ENCODE data around the gene LRRC15. TPM values are rescaled to one million over a fixed set of nuclear protein-coding genes. Genes with fewer than 3 reads are reported as not detected.
A peak's percentile ranks its signal among the peaks of the same experiment; 100 is the strongest.

Gene LRRC15
- total and polyA plus RNA-seq, 2 experiments from 2014 or later = 0.06 TPM; not detected in 1

DNA sequence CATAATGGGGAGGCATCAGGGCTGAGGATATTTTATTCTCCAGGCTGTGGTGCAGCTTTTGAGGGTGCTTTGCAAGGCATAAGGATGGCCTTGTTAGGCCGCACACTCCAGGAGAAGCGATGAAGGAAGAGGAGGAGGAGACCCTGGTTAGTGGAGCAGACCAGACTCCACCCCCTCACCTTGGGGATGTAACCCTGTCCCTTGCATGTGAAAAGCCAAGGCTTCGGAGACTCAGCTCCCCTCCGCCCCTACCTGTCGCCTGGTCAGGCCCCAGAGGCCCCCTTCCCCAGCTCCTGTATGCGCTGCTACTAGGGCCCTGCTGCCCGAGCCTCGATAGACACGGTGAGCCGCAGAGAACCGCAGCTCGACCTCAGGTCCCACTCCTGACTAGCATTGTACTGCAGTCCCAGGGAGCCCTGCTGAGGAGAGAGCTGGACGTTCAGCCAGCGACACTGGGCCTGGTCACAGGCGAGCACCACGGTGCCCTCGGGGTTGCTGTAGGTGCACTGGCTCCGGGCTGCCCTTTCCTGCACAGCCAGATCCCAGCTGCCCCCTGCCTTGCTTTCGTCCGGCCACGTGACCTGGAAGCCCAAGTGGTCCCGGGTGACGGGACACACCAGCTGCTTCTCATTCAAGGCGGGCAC, 28.7 kb downstream of the LRRC15 start:
- H3K4me1 ChIP-seq (ENCODE audit: low read depth) = peaks cover 10% of the 10 kb centered on the region
- no peak overlapping the region for H3K4me3 ChIP-seq
- no peaks in the 10 kb centered on the region for H3K9me3 ChIP-seq (ENCODE audit: low read depth)
- H3K36me3 ChIP-seq = no peaks in the 10 kb centered on the region
- no peak for DNase-seq (ENCODE audit: low read depth in 1 of 2, low spot score in 1 of 2)
- no peak overlapping the region for H3K27ac ChIP-seq
- peaks cover 13% of the 10 kb centered on the region for H3K27me3 ChIP-seq
- TF ChIP-seq, protein P1, sequence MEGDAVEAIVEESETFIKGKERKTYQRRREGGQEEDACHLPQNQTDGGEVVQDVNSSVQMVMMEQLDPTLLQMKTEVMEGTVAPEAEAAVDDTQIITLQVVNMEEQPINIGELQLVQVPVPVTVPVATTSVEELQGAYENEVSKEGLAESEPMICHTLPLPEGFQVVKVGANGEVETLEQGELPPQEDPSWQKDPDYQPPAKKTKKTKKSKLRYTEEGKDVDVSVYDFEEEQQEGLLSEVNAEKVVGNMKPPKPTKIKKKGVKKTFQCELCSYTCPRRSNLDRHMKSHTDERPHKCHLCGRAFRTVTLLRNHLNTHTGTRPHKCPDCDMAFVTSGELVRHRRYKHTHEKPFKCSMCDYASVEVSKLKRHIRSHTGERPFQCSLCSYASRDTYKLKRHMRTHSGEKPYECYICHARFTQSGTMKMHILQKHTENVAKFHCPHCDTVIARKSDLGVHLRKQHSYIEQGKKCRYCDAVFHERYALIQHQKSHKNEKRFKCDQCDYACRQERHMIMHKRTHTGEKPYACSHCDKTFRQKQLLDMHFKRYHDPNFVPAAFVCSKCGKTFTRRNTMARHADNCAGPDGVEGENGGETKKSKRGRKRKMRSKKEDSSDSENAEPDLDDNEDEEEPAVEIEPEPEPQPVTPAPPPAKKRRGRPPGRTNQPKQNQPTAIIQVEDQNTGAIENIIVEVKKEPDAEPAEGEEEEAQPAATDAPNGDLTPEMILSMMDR (IDR thresholded peaks at IDR 0.05; ENCODE audit: low read depth, low read length) = no peak

DNA sequence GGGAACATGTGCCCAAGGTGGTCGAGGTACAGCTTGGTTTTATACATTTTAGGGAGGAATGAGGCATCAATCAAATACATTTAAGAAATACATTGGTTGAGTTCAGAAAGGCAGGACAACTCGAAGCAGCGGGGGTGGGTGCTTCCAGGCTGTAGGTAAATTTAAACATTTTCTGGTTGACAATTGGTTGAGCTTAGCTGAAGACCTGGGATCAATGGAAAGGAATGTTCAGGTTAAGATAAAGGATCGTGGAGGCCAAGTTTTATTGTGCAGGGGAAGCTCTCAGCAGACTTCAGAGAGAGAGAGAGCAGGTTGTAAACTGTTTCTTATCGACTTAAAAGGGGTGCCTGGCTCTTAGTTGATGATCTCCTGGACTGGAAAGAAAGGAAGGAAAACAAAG, 29.7 kb downstream of the LRRC15 start:
- Histone ChIP-seq H3K27ac (no peak overlapping the region), H3K9me3 (ENCODE audit: low read depth) (no peaks in the 10 kb centered on the region), H3K4me3 (no peak overlapping the region), H3K27me3 (peaks cover 13% of the 10 kb centered on the region), H3K36me3 (no peaks in the 10 kb centered on the region), H3K4me1 (ENCODE audit: low read depth) (peaks cover 10% of the 10 kb centered on the region)
- TF ChIP-seq, protein P1 (IDR thresholded peaks at IDR 0.05; ENCODE audit: low read depth, low read length) = no peak
- DNase-seq (ENCODE audit: low read depth in 1 of 2, low spot score in 1 of 2) = no peak

DNA sequence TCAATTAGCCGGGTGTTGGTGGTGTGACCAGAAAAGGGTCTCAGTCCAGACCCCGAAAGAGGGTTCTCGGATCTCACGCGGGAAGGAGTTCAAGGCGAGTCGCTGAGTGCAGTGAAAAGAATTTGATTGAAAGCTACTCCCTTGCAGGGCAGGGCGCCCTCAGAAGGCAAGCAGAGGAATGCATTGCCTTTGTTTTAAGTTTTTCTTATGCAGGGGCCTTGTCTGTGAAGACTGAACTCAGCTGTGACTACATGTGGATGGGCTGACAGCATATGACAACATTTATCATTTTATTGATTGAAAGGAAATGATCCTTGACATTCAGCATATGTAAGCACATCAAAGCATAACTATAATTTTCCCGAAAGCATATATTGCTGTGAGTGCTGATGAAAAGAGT, 30.2 kb downstream of the LRRC15 start:
- Histone ChIP-seq H3K4me3 (no peak overlapping the region), H3K9me3 (ENCODE audit: low read depth) (no peaks in the 10 kb centered on the region), H3K4me1 (ENCODE audit: low read depth) (peaks cover 10% of the 10 kb centered on the region), H3K36me3 (no peaks in the 10 kb centered on the region), H3K27me3 (peaks cover 13% of the 10 kb centered on the region), H3K27ac (no peak overlapping the region)
- TF ChIP-seq, protein P1 (IDR thresholded peaks at IDR 0.05; ENCODE audit: low read depth, low read length) = peak; percentile 10
- DNase-seq (ENCODE audit: low read depth in 1 of 2, low spot score in 1 of 2) = no peak

DNA sequence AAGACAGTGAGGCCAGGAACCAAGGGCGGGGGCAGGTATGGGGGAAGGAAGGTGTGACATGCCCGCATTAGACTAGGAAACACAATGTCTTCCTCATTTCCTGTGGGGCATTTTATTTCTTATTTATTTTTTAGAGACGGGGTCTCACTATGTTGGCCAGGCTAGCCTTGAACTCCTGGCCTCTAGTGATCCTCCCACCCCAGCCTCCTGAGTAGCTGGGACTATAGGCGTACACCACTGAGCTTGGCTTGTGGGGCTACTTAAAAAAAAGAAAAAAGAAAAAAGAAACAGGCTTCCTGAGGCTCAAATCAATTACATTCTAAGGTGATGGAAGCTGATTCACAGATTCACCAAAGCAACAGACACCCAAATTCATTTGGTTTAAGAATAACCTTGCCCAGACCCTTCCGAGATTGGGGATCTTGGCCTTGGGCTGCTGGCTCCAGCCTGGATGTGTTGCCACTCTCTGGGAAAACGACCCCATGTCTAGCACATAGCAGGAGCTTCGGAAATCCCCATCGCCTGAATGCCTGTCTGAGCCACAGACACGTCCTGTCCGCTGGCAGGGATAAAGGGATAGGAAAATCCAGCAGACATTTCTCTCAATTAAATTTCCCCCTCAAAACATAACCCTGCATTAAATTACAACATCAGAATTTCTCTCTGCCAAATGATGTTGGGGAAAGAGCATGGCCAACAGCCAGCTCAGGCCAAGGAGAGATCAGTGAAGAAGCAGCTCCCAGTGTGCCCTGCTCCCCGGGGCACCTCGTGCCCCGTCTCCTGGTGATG, 31.4 kb downstream of the LRRC15 start:
- Histone ChIP-seq H3K27ac (no peak overlapping the region), H3K4me3 (no peak overlapping the region), H3K36me3 (no peaks in the 10 kb centered on the region), H3K9me3 (ENCODE audit: low read depth) (no peaks in the 10 kb centered on the region), H3K4me1 (ENCODE audit: low read depth) (peaks cover 10% of the 10 kb centered on the region), H3K27me3 (peaks cover 12% of the 10 kb centered on the region)
- TF ChIP-seq, protein P1 (IDR thresholded peaks at IDR 0.05; ENCODE audit: low read depth, low read length) = no peak
- DNase-seq (ENCODE audit: low read depth in 1 of 2, low spot score in 1 of 2) = peak in 1 of 2 donors; percentile 57

DNA sequence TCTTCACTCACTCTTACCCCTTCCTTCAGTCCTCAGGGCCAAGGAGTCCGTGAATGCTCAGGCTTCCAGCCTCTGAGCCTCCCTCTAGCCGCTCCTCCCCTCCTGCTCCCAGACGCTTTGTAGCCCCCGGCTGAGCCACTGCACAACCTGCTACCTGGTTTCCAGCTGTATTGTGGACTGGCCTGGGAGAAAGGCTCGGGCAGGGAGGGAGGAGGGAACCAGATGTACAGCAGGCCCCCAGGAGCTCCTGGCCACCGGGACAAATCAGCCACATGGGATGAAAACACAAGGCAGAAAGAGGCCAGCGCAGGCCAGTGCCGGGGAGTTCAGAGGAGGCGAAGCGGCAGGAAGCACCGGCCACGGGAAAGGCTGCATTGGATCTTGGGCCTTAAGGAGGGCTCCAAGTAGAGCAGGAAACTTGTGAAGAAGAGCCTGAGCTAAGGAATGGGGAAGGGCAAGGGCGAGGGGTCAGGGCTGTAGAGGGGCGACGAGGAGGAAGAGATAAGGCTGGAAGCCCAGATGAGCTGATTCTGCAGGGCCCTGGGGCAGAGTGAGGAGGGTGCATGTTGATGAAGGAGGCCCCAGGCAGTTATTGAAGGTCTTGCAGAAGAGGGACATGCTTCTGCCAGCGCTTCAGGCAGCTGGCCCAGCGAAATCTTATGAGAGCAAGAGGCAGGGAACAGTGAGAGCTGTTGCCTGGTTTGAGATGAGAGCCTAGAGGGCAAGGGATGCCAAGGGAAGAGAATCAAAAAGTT, 32.8 kb downstream of the LRRC15 start:
- TF ChIP-seq, protein P1 (IDR thresholded peaks at IDR 0.05; ENCODE audit: low read depth, low read length) = no peak
- H3K9me3 ChIP-seq (ENCODE audit: low read depth) = no peaks in the 10 kb centered on the region
- peaks cover 10% of the 10 kb centered on the region for H3K4me1 ChIP-seq (ENCODE audit: low read depth)
- no peak for DNase-seq (ENCODE audit: low read depth in 1 of 2, low spot score in 1 of 2)
- H3K36me3 ChIP-seq = no peaks in the 10 kb centered on the region
- H3K4me3 ChIP-seq = no peak overlapping the region
- H3K27ac ChIP-seq = no peak overlapping the region
- peaks cover 7% of the 10 kb centered on the region for H3K27me3 ChIP-seq
